HG03097 (cell line): ENCODE results near the gene BRDT.

Source experiments
- ATAC-seq: cut with Tn5 transposase; IDR thresholded peaks from one replicate; pipeline ENCODE4 v1.9.1; 2021; ENCODE audit not compliant: unreplicated experiment, low FRiP score

The BRDT gene

DNA sequence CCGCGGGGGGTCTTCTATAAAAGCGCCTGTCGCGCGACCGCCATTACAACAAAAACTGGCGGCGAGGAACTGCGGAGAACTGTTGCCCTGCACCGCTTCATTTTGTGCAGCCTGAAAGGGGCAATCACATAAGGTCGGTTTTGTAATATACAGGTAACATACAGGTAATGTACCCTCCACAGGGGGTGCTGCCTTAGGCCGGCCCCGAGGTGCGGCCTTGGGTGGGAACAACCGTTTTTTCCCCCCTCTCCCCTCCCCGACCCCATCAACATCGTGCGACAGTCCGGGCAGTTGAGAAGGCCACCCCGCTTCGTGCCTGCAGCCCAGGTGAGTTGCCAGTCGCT lies at the start of gene BRDT:
Gene BRDT, plus strand, starts transcription at position 46 of the 344 bp plus-strand sequence. CDS start 13,354 bp downstream, outside the sequence.
- no peak for ATAC-seq

DNA sequence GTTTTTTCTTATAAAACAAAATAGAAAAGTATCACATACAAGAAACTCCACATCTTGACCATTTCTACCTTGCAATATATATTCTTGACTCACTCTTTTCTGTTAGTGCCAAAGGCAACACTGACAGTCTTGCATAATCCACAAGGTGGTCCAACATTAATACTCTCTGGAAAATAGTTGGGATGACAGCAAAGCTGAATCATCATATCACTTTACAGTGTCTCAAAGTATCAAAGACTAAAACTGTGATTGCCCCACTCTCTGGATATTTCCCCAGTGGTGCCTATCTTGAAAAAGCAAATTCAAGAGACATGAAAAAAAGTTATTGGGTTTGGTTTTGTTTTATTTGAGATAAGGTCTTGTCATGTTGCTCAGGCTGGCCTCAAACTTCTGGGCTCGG lies 48.6 kb upstream of the BRDT start:
- no peak for ATAC-seq

DNA sequence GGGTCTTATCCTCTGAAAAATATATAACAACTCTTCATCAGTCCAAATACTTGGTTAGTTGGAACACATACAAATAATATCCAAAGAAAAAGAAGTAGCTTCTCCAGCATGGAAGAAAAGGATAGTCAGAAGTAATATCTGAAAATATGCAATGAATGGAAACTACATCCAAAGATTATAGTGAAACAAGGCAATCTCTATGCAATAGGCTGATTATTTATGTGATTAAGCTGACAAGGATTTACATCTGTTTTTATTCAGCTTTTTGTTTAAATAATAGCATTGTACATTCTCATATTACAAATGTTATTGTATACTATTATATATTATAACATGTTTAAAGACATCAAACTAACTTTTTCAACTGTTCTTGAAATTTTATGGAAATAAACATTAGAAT lies 48.0 kb upstream of the BRDT start:
- no peak for ATAC-seq

DNA sequence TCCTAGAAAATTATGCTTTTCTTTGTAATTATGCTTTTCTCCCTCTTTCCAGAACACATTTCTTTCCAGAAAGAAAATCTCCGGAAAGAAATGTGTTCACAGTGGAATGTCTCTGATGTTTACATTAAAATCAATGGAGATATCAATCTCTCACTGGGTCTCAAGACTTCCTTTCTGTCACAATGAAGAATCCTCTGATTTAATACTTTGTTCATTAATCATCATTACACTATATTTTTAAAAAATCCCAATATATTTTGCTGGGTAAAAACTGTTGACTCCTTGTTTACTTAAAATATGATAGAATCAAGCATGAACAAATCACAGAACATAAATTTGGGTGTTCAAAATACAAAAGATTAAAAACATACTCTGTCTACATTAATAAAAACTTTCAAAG lies 36.9 kb upstream of the BRDT start:
- no peak for ATAC-seq

DNA sequence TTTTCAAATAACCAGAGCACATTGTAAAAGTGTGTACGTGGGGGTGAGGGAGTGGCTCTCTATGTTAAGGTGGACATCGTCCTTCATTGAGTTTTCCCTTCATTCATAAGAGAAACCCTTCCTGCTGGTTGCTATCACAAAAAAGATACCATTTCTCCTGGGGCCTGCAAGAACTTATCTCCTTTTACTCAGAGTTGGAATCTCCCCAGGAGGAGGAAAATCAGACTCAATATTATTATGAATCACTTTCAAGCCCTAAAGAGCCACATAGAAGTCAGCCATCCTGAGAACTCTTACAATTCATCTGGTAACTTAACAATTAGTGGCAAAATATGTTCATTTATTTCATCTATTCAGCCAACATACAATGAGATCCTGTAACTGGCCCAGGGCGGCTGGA lies 36.2 kb upstream of the BRDT start:
- no peak for ATAC-seq

DNA sequence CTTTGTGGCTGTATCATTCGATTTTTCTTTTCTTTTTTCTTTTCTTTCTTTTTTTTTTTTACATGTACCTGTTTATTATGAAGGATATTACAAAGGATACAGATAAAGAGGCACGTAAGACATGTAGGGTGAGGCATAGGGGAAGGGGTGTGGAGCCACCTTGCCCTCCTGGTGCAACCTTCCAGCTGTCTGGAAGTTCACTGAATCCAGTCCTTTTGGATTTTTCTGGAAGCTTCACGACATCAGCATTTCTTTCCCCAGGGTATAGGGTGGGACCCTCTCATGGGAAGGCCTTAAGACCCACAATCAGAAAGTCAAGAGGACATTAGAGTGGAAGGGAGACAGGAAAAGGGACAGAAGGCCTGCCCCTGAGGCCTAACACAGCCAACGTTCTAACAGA lies 33.2 kb upstream of the BRDT start:
- no peak for ATAC-seq

DNA sequence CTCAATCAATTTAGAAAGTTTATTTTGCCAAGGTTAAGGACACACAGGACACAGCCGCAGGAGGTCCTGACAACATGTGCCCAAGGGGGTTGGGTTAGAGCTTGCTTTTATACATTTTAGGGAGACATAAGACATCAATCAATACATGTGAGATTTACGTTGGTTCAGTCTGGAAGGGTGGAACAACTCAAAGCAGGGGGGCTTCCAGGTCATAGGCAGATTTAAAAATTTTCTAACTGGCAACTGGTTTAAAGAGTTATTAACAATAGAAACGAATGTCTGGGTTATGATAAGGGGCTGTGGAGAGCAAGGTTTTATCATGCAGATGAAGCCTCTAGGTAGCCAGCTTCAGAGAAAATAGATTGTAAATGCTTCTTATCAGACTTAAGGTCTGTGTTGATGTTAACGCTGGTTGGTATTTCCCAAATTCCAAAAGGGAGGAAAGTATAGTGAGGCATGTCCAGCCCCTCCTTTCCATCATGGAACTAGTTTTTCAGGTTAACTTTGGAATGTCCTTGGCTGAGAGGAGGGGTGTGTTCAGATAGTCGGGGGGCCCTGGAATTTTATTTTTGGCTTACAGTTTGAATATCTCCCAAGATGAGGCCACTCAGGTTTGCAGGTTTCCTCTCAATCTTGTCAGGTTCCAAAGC lies 32.3 kb upstream of the BRDT start:
- no peak for ATAC-seq

DNA sequence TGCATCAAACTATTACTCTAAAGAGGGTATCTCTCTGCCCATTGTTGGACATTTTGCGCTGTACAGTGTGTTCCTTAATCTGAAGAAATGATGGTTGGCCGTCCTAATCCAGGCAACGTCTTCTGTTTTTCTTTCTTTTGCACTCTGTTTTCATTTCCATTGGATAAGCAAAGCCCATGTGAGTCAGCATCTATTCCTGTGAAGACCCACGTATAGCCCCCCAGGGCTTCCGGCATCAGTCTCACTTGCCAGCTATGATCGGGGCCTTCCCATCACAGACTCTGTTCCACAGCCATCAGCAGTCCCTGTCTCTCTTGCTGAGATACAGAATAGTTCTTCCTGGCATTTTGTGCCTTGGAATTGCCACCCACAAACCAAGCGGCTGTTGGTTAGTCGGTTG lies 29.2 kb upstream of the BRDT start:
- no peak for ATAC-seq

DNA sequence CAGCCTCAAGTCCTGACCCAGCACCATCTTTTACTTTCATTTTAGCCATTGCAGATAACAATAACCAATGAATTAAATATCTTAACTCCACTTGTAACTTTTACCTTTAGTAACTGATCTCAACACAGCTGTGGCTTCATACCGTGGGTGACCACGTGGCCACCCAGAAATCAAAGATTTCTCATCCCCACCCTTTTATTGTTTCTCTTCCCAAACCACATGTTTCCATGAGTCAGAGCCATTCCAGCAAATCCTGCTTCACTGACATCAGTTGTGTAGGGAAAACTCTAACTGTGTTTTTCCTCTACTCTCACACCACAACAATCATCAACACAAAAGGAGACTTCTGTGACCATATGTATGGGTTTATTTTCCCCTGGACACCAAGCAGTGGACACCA lies 25.1 kb upstream of the BRDT start:
- ATAC-seq: no peak

DNA sequence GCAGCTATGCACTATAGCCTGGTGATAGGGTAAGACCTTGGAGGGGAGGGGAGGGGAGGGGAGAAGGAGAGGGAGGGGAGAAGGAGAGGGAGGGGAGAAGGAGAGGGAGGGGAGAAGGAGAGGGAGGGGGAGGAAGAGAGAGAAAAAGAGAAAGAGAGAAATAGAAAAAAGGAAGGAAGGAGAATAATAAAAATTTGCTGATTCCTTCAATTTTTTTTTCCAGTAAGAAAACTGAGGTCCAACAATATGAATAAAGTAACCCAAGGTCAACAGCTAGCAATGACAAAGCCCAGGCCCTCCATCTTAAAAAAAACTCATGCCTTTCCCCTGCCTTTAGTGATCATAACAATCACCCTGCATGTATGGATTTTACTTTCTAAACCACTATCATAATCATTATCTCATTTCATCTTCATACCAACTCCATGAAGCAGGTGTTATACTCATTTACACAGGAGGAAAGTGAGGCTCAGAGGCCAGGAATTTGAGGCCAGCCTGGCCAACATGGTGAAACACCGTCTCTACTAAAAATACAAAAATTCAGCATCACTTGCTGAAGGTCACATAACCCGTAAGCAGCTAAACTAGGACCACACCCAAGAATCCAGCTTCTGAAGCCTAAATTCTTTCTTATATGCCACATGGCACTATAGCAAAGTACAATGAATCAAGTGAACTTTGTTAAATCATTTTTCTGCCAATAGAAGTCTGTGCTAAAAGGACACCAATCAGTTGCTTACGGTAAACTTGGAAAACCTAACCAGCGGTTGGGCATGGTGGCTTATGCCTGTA lies 23.4 kb upstream of the BRDT start:
- no peak for ATAC-seq

DNA sequence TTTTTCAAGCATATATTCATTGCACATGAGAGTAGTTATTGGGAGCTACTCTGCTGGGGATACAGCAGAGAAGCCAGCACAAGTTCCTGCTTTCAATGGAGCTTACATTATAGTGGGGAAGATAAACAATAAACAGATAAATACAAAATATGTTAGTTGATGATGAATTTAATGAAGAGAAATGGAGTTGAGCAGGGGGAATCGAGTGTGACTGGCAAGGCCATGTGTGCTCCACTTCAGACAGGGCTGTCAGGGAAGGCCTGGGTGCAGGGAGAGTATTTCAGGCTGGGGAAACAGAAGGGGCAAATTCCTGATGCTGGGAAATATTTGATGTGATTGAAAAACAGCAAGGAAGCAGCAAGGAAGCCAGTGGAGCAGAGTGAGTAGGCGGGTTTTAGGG lies 21.2 kb upstream of the BRDT start:
- no peak for ATAC-seq

DNA sequence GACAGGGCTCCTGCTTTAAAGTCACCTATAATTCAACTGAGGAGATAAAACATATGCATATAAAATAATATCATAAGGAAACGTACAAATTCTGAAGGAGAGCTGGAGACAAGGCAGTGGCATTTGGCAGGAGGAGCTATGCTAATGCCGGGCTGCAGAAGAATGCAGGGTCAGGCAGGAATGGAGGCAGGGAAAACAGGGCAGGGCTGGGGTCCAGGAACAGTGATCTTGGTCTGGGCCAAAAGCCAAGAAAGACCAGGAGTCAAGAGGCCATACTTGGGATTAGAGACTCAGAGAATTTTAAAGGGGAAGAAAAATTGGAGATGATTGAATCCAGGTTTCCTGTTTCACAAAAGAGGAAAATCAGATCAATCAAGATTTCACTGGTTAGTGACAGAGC lies 20.0 kb upstream of the BRDT start:
- no peak for ATAC-seq

DNA sequence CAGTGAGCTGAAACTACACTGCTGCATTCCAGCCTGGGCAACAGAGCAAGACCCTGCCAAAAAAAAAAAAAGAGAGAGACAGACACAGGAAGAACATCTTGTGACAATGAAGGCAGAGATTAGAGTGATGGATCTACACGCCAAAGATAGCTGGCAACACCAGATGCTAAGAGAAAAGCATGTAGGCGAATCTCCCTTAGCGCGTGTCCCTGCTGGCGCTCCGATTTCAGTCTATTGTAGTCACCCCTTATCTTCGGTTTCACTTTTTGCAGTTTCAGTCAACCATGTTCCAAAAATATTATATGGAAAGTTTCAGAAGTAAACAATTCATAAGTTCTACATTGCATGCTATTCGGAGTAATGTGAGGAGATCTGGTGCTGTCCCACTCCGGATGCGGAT lies 11.6 kb upstream of the BRDT start:
- no peak for ATAC-seq

DNA sequence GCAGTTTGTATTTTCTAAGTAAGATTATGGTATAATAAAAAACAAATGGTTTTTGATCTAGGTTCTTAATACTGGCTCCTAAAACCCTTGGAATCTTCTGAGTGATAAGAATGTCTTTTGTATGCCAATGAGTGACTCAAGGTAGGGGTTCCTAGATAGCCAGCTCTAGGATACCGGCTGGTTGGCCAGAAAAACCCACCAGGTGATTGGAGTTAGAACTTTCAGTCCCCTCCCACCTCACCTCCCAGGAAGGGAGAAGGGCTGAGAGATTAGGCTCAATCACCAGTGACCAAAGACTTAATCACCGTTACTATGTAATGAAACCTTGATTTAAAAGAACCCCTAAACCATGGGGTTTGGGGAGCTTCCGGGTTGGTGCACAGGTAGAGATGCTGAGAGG lies 8.7 kb upstream of the BRDT start:
- ATAC-seq: no peak

DNA sequence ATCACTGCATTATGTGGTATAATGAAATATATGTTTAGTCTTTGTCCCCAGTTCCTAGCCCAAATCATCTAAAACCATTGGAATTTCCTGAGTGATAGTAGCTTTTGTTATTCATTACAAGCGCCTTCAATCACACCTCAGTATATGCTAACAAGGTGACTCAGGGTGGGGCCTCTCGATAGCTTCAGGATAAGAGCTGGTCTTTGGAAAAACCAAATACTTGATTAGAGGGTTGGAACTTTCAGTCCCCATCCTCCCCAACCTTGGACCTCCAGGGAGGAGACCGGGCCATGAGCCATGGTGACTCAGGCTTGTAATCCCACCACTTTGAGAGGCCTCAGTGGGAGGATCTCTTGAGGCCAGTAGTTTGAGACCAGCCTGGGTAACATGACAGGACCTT lies 5.1 kb upstream of the BRDT start:
- ATAC-seq: no peak

DNA sequence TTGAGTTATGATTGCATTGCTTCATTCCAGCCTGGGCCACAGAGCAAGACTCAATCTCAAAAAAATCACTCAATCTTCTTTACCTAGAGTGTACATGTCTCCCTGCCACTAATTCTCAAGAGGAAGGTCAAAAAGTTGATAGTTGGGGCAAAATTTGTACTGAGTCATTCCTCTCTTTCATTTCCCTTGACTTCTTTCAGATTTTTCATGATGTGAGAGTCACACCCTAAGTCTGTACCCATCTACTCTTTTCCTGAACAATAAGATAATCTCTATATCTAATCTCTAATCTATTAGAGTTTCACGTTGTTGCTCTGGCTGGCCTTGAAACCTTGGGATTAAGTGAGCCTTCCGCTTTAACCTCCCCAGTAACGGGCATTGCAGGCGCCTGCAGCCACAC lies 1.1 kb upstream of the BRDT start:
- ATAC-seq: no peak

DNA sequence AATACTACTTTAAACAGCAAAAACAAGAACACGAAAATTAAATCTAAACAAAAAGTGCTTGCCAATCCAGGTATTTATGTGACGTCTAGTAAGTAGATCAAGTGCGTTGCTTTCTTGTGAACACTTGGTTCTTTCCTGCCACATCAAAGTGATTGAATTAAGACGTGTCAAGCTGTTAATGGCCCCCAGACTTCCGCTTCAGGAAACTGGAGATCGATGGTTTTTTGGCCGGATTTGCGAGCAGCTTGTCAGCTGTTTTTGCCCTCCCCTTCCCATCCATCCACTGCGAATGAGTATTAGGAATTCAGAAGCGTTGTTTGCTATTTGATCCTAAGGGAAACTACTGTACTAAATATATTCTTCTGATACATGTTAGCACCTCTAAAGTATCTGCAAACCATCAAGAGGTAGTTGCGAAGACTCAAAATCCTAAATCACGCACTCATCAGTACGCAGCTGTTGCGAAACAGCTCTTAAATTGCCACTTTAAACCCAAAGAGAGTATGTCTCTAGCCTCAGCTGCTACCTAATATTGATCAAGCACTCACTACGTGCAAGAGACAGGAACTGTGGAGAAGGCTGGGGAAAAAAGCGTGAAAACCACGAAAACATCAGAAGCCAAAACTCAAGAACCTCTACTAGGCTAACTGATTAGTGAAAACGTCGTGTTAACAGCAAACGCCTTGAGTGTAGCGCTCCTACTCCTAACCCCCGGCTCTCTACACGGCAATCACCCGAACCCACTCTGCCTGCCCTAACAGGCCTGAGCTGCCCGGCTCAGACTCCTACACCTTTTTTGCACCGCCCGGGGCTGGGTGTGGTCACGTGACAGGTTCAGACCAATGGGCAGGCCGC lies 473 bp upstream of the BRDT start:
- no peak for ATAC-seq

DNA sequence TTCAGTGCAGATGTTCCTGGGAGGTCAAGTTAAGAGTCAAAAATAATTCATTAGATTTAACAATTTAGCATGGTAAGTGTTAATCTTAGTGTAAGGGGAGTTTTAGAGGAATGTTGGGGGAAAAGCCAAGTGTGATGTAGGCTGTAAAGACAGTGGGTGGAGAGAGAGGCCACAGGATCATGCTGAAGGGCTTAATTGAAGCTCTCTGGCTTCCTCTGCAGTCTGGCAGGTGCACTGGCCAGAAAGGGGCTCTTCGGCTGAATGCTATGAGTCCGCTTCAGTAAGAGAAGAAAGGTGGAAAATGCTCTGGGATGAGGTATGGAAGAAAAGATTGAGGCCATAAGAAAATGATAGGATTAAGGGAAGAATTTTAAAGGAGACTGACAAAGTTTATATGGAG lies 3.0 kb downstream of the BRDT start:
- ATAC-seq: no peak

DNA sequence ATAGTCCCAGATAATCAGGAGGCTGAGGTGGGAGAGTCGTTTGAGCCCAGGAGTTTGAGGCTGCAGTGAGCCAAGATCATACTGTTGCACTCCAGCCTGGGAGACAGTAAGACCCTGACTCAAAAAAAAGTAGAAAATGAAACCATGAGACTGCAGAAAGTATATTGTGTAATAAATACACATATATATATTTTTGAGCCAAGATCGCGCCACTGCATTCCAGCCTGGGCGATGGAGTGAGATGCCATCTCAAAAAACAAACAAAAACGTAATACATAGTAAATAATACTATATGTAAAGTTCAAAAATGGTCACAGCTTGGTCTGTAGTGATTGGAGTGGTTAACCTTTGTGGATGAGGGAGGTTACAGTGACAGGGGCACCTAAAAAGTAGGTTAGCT lies 9.7 kb downstream of the BRDT start:
- ATAC-seq: no peak

DNA sequence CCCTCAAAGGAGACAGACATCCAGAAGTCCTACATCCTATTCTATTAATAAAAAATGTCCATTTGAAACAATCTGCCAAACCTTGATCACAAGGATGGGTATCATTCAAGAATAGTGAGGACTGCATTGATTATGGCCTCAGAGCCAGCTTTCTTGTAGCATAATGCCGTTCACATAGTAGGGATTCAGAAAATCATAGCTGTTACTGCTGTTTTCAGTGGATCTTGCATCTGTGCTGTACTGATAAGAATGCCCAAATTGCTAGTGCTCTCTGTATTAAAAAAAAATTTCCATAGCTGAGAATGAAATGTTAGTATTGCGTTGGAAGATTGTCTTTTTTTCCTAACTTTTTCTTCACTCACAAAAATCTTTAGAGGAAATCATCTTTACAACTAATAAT lies 19.1 kb downstream of the BRDT start:
- ATAC-seq: no peak

DNA sequence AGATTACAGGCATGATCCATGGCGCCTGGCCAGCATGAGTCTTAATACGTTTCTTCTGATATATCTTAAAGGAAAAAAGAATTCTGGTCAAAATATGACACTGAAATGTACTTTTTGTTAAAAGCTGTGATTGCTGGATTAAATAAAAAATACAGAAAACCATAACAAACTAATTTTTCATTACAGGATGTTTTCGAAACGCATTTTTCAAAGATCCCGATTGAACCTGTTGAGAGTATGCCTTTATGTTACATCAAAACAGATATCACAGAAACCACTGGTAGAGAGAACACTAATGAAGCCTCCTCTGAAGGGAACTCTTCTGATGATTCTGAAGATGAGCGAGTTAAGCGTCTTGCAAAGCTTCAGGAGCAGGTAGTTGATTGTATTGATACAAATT lies 30.2 kb downstream of the BRDT start:
- ATAC-seq: no peak

DNA sequence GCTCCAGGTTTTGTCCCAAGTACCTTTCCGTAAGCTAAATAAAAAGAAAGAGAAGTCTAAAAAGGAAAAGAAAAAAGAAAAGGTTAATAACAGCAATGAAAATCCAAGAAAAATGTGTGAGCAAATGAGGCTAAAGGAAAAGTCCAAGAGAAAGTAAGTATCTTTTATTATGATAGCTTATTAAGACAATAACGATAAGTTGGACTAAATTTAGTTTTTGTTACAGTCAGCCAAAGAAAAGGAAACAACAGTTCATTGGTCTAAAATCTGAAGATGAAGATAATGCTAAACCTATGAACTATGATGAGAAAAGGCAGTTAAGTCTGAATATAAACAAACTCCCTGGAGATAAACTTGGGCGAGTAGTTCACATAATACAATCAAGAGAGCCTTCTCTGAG lies 31.5 kb downstream of the BRDT start:
- ATAC-seq: no peak
